Osteoblast (primary cell): ENCODE results near the gene SELPLG. TPM values are rescaled to one million over a fixed set of nuclear protein-coding genes. Genes with fewer than 3 reads are reported as not detected.

ENCODE experiments used
- DNase-seq: peaks from one replicate; pipeline ENCODE4 v3.0.0; 2011; ENCODE audit warnings: low spot score, mixed read lengths; ENCODE audit not compliant: insufficient read length; ENCODE audit errors: missing footprints
- H2AFZ ChIP-seq: 2 replicates; pipeline ENCODE4 v1.6.0; 2011; ENCODE audit warnings: mild to moderate bottlenecking, low read length
- H3K27ac ChIP-seq: 2 replicates; pipeline ENCODE4 v1.5.1; 2011; ENCODE audit warnings: mild to moderate bottlenecking, low read depth, low read length, moderate library complexity
- H3K27me3 ChIP-seq: 2 replicates; pipeline ENCODE4 v1.6.0; 2012; ENCODE audit warnings: mild to moderate bottlenecking, control low read depth, inconsistent platforms, low read length, moderate library complexity; ENCODE audit not compliant: insufficient read depth
- H3K36me3 ChIP-seq: 2 replicates; pipeline ENCODE4 v1.5.1; 2011; ENCODE audit warnings: mild to moderate bottlenecking, low read length, control low read depth, moderate library complexity; ENCODE audit not compliant: insufficient read depth
- H3K4me1 ChIP-seq: 2 replicates; pipeline ENCODE4 v1.5.1; 2011; ENCODE audit warnings: mild to moderate bottlenecking, low read length, control low read depth, moderate library complexity; ENCODE audit not compliant: insufficient read depth
- H3K4me2 ChIP-seq: 2 replicates; pipeline ENCODE4 v1.6.0; 2011; ENCODE audit warnings: mild to moderate bottlenecking, low read length; ENCODE audit not compliant: insufficient read depth
- H3K4me3 ChIP-seq: fragments of 200-600 bp; sonication (generic); 3 replicates; pipeline ENCODE4 v1.5.1; 2012; ENCODE audit warnings: mild to moderate bottlenecking, low read length, inconsistent platforms; ENCODE audit not compliant: insufficient read depth
- H3K79me2 ChIP-seq: 2 replicates; pipeline ENCODE4 v1.6.0; 2012; ENCODE audit warnings: mild to moderate bottlenecking, low read length, control low read depth, inconsistent platforms; ENCODE audit not compliant: insufficient read depth
- H3K9me3 ChIP-seq: 2 replicates; pipeline ENCODE4 v1.5.1; 2011; ENCODE audit warnings: low read depth, low read length, control low read depth
- H4K20me1 ChIP-seq: 2 replicates; pipeline ENCODE4 v1.6.0; 2012; ENCODE audit warnings: mild to moderate bottlenecking, low read length, control low read depth; ENCODE audit not compliant: insufficient read depth
- total RNA-seq: library from RNA; depleted of rRNA; stranded (reverse); fragments of >200 nt; gene quantifications from 2 replicates; pipeline ENCODE4 v1.2.3, GENCODE V29; 2012
- TF ChIP-seq, protein P1 (sequence below): IDR thresholded peaks from 2 replicates; pipeline ENCODE4 v1.5.1; 2011; ENCODE audit warnings: mild to moderate bottlenecking, low read depth, low read length, moderate library complexity; ENCODE audit errors: extremely low read depth

Gene SELPLG
- total RNA-seq, 1 donor = 1.1 TPM

DNA sequence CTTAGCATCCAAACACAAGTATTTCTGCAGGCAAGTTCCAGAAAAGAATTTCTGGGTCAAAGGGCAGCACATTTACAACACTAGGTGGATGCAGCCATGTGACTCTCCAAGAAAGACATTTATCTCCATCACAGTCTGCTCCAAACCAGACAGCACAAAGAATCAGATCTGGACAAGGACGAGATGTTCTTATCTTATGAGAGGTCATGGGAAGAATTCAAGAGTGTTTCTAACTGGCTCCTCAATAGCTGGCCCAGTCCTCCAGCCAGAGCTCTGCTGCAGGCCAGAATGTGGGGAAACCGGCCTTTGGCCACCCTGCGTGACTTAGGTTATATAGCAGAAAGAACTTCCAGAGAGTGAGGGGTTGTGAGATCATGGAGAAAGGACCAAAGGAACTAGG is 53.2 kb downstream of the SELPLG start:
- no peaks in the 10 kb centered on the region for H4K20me1 ChIP-seq
- H3K36me3 ChIP-seq = no peaks in the 10 kb centered on the region
- no peak overlapping the region for H3K27ac ChIP-seq
- no peak overlapping the region for H3K4me2 ChIP-seq
- H3K9me3 ChIP-seq = no peaks in the 10 kb centered on the region
- TF ChIP-seq, protein P1, sequence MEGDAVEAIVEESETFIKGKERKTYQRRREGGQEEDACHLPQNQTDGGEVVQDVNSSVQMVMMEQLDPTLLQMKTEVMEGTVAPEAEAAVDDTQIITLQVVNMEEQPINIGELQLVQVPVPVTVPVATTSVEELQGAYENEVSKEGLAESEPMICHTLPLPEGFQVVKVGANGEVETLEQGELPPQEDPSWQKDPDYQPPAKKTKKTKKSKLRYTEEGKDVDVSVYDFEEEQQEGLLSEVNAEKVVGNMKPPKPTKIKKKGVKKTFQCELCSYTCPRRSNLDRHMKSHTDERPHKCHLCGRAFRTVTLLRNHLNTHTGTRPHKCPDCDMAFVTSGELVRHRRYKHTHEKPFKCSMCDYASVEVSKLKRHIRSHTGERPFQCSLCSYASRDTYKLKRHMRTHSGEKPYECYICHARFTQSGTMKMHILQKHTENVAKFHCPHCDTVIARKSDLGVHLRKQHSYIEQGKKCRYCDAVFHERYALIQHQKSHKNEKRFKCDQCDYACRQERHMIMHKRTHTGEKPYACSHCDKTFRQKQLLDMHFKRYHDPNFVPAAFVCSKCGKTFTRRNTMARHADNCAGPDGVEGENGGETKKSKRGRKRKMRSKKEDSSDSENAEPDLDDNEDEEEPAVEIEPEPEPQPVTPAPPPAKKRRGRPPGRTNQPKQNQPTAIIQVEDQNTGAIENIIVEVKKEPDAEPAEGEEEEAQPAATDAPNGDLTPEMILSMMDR = no peak
- H2AFZ ChIP-seq = no peak overlapping the region
- no peaks in the 10 kb centered on the region for H3K79me2 ChIP-seq
- no peak overlapping the region for H3K4me3 ChIP-seq
- H3K4me1 ChIP-seq = peaks cover 9% of the 10 kb centered on the region
- H3K27me3 ChIP-seq = no peaks in the 10 kb centered on the region
- DNase-seq = no peak

DNA sequence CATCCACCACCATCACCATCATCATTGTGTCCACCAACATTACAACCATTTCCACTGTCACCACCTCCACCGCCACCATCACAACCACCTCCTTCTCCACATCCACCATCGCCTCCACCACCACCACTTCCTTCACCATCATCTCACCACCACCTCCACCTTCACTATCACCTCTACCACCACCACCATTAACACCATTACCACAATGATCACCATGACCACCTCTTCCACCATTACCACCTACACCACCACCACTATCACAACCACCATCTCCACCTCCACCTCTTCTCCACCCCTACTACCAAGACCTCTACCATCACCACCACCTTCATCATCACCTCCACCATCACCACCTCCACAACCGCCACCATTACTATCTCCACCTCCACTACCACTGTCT is 54.9 kb downstream of the SELPLG start:
- TF ChIP-seq, protein P1 = no peak

DNA sequence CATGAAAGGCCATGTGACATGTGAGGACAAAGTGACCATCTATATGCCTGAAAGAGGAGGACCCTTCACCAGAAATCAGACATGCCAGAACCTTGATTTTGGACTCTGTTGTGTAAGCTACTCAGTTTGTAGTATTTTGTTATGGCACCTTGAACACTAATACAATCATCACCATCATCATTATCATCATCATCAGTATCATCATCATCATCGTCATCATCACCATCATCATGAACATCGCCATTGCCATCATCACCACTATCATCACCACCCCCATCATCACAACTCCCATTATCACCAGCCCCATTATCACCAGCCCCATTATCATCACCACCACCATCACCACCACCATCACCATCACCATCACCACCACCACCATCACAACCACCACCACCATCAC is 55.4 kb downstream of the SELPLG start:
- Histone ChIP-seq H3K9me3 (no peaks in the 10 kb centered on the region), H3K79me2 (no peaks in the 10 kb centered on the region), H3K27me3 (no peaks in the 10 kb centered on the region), H3K4me3 (no peak overlapping the region), H3K4me1 (peaks cover 11% of the 10 kb centered on the region), H3K4me2 (no peak overlapping the region), H2AFZ (no peak overlapping the region), H3K27ac (no peak overlapping the region), H3K36me3 (no peaks in the 10 kb centered on the region), H4K20me1 (no peaks in the 10 kb centered on the region)
- DNase-seq = no peak
- TF ChIP-seq, protein P1 = no peak

More for the DNA sequence above, 54.9 kb downstream of the SELPLG start:
- Histone ChIP-seq H4K20me1 (no peaks in the 10 kb centered on the region), H3K9me3 (no peaks in the 10 kb centered on the region), H3K79me2 (no peaks in the 10 kb centered on the region), H3K27me3 (no peaks in the 10 kb centered on the region), H3K27ac (no peak overlapping the region), H3K36me3 (no peaks in the 10 kb centered on the region), H3K4me2 (no peak overlapping the region), H3K4me1 (peaks cover 11% of the 10 kb centered on the region), H3K4me3 (no peak overlapping the region), H2AFZ (no peak overlapping the region)
- DNase-seq = no peak

DNA sequence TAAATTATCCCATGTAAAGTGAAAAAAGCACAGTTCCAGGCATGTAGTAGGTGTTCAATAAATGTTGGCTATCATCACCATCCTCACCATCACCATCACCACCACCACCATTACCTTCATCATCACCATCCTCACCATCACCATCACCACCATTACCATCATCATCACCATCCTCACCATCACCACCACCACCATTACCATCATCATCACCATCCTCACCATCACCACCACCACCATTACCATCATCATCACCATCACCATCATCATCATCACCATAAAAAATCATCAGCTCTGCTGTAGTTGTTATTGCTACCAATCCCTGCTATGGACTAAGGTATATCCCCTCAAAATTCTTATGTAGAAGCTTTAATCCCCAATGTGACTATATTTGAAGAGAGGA is 56.2 kb downstream of the SELPLG start:
- no peaks in the 10 kb centered on the region for H3K36me3 ChIP-seq
- no peak for DNase-seq
- H3K79me2 ChIP-seq = no peaks in the 10 kb centered on the region
- H3K9me3 ChIP-seq = no peaks in the 10 kb centered on the region
- H2AFZ ChIP-seq = no peak overlapping the region
- no peak overlapping the region for H3K4me2 ChIP-seq
- peaks cover 11% of the 10 kb centered on the region for H3K4me1 ChIP-seq
- no peaks in the 10 kb centered on the region for H4K20me1 ChIP-seq
- no peak overlapping the region for H3K27ac ChIP-seq
- TF ChIP-seq, protein P1 = no peak
- no peak overlapping the region for H3K4me3 ChIP-seq
- no peaks in the 10 kb centered on the region for H3K27me3 ChIP-seq
